G401.6 (cell line): ENCODE results near the gene MICU2.
"Not testable (repeated sequence)": the region's sequence is repeated elsewhere in the genome, so short reads cannot be mapped to it uniquely, and the experiment has no call there.

ENCODE experiments used
- FAIRE-seq: peaks from 2 replicates; lab custom pipeline; 2012; peaks lifted over from hg19 to GRCh38; lab: Jason Lieb, UNC

MICU2 gene

DNA sequence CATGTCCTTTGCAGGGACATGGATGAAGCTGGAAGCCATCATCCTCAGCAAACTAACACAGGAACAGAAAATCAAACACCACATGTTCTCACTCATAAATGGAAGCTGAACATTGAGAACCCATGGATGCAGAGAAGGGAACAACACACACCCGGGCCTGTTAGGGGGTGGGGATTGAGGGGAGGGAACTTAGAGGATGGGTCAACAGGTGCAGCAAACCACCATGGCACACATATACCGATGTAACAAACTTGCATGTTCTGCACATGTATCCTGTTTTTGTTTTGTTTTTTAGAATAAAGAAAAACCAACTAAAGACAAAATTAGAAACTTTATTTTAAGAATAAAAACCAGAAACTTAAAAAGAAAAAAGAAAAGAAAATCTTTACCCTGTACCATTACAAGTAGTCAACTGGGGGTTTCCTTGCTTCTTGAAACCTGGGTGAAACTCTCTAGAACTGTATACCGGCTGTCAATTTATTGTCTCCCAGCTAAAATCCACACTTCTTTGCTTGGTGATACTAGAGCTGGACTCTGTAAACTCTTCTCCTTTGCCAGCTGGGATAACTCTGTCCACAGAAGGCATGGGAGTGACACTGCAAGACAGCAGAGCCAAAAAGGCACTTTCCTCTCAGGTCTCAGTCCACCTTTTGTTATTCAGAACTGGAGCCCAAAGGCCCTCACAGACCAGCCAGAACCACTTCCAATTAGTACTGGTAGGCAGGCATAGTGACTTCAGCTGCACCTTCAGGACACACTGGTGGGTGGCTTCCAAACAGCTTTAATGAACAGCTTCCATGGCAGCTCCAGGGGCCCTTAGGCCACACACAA, 9.0 kb downstream of the MICU2 start:
- no peak for FAIRE-seq

DNA sequence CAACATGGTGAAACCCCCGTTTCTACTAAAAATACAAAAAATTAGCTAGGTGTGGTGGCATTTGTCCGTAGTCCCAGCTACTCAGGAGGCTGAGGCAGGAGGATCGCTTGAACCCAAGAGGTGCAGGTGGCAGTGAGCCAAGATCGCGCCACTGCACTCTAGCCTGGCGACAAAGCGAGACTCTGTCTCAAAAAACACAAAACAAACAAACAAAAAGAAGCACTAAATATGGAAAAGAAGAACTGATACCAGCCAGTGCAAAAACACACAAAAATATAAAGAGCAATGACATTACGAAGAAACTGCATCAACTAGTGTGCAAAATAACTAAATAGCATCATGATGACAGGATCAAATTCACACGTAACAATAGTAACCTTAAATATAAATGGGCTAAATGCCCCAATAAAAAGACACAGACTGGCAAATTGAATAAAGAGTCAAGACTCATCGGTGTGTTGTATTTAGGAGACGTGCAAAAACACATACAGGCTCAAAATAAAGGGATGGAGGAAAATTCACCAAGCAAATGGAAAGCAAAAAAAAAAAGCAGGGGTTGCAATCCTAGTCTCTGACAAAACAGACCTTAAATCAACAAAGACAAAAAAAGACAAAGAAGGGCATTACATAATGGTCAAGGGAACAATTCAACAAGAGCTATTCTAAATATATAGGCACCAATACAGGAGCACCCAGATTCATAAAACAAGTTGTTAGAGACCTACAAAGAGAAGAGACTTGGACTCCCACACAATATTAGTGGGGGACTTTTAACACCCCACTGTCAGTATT, 13.1 kb downstream of the MICU2 start:
- FAIRE-seq = not testable (repeated sequence)

DNA sequence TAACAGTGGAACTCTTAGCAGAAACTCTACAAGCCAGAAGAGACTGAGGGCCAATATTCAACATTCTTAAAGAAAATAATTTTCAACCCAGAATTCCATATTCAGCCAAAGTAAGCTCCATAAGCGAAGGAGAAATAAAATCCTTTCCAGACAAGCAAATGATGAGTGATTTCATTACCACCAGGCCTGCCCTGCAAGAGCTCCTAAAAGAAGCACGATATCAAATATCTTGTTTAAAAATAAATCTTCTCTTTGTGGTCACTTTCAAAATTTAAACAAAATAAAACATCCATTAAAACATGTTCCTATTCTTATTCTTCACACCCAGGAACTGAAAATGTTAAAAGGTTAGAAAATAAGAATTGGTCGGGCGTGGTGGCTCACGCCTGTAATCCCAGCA, 13.7 kb downstream of the MICU2 start:
- FAIRE-seq = no peak

DNA sequence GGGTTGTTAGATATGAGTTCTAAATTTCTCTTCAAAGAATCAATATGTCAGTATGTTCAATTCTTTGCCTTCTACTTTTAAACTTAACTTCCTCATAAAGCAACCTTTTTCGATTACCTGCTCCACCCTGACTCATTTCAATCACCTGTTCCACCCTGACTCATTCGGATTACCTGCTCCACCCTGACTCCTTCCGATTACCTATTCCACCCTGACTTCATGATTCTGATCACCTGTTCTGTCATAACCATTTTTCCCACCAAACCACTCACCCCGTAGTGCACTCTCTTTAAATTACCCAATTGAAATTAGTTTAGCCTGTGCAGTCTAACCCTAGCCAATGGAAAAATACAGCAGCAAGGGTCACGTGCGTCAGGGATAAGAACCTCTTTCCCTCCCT, 14.5 kb downstream of the MICU2 start:
- not testable (repeated sequence) for FAIRE-seq

DNA sequence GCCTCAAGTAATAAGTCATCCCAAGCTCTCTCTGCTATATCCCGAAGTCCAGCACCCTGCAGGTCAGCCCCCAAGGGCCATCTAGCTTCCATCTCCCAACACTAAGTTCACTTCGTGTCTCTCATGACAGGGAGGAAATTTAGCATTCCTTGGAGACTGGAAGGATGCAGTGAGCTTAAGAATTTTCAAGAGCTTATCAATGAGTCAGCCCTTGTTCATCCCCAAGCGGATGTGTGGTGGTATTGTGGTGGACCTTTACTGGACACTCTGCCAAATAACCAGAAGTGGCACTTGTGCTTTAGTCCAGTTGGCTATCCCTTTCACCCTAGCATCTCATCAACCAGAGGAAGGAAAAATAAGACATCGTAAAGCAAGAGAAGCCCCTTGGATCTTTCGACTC, 15.6 kb downstream of the MICU2 start:
- FAIRE-seq = not testable (repeated sequence)

DNA sequence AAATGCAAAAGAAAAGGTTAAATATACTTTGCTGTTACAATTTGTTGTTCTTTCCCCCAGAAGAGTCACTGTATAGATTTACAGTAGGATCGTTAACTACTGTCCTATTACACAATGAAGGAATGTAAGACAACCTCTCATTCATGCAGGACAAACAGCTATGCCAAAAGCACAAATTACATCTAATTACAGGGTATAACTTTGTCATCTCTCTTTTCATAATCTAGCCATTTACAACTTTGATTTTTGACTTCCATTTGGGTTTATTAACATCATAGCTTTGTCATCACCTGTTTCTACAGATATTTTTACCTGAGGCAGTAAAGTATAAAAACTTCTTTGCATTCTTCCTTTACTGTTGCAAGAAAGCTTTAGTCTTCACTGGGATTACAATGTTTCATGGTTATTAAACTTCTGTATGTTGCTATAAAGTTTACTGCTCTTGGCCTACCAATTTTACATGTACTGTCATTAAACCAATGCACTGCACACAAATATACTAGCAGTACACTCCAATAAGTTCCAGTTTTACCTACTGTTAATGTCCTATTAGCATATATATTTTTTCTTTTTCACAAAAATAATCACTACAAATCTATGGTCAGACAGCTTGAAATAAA, 18.9 kb downstream of the MICU2 start:
- FAIRE-seq = no peak

DNA sequence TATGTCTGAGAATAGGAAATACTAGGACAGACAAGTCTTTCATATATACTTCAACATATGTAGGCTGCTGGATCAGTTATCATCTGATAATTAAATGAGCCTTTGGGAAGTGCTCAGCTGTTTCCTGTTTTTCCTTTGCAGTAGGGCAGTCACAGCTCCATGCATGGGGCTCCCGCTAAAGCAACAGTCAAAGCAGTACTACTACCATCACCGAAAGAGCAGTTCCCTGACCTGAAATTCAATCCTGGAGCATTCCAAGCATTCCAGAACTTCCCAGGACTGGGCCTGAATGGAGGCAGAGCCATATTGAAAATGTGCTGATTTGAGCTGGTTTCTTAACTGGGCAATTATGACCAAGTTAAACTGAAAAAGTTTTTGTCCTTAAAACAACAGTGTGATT, 20.5 kb downstream of the MICU2 start:
- FAIRE-seq = no peak

DNA sequence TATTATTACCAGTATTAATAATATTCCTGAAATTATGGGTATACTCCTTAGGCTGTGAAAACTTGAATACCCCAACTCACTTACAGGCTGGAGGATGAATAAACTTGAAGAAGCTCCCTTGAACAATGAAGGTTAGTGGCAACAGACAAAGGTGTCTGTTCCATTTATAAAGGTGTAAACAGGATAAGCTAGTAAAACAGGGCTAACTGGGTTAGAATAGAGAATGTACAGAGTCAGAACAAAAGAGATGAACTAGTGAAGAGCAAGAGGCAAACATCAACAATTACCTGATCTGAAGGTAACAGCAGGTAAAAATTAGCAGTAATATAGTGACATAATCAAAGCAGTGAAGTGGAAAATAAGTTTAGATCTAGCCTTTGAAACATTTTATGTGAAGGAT, 23.2 kb downstream of the MICU2 start:
- no peak for FAIRE-seq

DNA sequence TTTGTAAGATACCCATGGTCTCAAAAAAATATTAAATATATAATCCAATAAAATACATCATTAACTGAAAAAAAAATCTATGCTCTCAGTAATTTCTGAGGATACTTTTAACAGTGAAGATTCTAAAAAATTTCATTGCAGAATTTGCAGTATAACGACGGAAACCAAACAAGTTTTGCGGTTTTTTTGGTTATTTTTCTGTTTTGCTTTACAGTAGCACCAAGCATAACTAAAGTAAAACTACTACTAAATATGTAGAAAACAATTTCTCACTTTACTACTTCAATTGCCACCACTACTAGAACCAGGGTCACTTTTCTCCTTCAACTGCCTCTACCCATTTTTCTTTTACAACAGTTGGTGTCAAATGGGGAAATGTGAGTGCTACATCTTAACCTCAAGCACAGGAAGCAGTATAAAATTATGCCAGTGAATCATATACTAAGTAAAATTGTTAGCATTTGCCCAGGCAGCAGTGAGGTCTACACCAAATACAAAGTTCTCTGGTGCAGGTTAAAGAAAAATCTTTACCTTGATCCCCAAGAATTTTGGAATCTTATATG, 24.1 kb downstream of the MICU2 start:
- no peak for FAIRE-seq

DNA sequence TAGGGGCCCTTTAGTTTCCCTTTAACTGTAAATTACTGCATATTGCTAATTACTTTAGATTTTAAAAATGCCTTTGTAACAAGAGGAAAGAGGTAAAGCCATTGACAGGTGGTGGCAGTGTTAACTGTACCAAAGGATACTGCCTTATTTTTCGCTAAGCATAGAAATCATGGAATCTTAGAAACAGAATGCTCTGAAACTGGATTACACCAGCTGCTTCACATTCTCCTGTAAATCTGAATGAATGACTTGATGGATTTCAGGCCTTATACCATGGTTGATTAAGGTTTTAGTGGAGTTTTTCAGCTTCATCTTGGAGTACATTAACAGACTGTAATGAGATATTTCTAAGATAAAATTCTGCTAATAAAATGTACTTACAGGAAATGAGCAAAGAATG, 25.2 kb downstream of the MICU2 start:
- no peak for FAIRE-seq

DNA sequence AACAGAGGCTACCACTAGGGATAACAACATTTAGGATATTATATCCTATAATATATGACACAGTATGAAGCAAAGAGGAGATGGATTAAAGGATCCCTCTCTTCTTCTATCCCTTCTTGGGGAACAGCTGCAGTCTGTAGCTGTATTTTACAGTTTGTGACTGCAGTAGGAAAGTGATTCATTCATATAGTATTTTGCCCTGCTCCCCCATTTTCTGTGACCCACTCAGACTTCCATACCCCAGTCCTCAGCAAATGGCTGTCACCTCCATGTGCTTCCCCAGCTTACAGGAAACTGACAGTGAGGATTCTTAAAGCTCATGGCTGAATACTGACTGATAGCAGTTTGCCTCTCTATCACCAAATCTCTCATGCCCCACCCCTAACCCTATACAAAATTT, 27.5 kb downstream of the MICU2 start:
- FAIRE-seq = no peak

DNA sequence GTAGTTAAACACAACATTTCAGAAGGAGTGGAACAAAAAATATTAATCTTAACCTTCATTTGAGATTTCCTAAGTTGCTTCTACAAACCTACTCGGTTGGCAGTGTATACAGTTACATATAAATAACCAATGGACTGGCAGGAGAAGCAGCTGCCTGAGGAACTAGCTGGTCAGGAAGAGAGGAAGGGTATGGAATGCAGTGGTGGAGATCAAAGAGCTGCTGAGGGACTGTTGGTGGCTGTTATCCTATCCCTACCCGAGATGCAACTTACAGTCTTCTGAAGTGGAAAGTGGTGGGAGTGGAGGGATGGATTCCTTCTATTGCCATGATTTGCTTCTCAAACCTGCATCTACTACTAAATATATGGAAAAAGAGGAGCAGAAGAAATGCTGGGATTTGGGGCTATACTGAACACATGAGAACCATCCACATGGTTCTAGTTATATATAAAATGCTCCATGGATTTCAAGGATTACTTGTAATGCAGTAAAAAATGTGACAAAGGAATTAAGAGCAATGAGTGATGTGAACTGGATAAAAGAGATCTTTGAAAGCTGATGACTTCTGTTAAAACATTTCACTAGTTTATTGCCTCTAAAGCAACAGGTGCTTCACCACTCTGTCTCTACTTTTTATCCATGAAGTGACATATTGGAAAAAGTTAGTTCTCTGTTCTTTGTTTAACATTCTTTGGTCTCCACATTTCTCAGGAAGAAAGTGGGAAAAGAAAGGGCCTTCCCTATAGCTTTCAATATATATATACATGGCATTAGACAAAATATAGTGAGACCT, 29.9 kb downstream of the MICU2 start:
- FAIRE-seq = no peak

DNA sequence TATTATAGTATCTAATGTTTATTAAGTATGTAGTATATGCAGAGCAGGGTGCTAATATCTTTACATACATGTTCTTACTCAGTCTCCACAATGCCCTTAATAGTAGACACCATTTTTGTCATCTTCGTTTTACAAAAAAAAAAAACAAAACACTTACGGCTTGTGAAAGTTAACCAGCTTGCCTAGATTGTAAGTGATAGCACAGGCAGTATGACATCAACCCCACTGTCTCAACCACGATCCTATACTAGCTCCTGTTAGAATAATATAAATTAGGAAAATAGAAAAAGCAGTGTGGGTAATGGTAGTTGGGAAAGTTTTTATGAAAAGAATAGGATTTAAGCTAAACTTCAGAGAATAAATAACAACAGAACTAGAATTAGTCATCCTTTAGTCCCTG, 34.3 kb downstream of the MICU2 start:
- FAIRE-seq = no peak

DNA sequence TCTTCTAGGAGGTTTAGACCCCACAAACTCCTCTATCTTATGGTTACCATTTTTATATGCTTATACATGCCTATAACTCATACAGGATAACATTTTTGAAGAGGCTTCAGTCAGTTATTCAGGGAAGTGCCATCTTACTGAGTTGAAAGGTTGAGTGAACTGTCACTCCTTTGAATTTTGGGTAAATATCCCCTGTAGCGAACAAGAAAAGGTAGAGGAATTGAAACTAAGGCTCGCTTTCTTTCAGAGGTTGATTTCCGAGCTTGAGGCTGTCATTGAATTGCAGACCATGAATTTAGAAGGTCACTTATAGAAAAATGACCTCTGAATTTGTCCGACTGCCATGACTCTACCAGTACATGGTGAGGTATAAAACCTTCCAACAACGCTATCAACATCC, 35.1 kb downstream of the MICU2 start:
- no peak for FAIRE-seq

DNA sequence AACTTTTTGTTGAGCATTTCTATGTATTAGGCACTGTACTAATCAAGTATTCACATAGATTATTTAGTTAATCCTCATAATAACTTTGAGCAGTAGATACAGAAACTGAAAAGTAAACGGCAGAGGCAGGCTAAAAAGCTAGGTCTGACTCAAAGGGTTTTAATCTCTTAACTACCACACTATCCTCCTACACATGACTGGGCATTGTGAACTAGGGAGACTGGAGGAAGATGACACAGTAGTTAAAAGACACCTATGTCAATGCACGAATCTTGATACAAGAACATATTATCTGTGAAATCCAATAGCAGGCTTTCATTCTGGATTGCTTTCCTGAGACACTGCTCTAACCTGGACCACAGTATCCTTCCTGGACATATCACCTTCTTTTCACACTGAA, 36.3 kb downstream of the MICU2 start:
- no peak for FAIRE-seq

DNA sequence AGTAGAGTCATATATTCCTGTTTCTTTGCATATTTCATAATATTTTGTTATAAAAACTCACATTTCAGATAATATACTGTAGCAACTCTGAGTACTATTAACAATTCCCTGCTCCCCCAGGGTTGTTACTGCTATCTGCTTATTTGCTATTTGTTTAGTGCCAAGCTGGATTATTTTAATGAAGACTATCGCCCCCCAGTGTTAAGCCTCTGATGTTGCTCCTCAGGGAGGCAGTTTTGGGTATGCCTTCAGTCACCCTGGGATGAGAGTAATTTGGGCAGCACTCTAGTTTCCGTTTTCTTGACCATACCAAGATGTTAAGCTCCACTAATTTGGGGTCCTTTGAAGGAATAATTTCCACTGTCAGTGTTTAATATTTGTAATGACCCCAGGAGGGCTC, 46.0 kb downstream of the MICU2 start:
- peak; percentile 19 for FAIRE-seq

DNA sequence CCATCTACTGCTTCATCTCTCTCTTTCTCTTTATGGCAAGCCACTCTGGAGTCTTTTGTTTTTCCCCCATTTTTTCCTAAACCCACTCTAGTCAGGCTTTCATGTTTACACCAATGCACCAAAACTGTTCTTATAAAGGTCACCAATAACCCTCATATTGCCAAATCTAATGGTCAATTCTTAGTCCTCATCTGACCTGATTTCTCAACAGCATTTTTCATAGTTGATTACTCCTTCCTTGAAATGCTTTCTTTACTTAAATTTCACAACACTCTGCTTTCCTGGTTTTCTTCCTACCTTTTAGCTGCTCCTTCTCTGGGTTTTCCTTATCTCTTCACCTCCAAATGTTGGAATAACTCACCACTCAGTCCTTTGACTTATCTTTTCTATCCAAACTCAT, 47.9 kb downstream of the MICU2 start:
- FAIRE-seq = no peak

DNA sequence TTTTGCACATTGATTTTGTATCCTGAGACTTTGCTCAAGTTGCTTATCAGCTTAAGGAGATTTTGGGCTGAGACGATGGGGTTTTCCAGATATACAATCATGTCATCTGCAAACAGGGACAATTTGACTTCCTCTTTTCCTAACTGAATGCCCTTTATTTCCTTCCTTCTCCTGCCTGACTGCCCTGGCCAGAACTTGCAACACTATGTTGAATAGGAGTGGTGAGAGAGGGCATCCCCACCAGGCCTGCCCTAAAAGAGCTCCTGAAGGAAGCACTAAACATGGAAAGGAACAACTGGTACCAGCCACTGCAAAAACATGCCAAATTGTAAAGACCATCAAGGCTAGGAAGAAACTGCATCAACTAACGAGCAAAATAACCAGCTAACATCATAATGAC, 50.7 kb downstream of the MICU2 start:
- FAIRE-seq = not testable (repeated sequence)

DNA sequence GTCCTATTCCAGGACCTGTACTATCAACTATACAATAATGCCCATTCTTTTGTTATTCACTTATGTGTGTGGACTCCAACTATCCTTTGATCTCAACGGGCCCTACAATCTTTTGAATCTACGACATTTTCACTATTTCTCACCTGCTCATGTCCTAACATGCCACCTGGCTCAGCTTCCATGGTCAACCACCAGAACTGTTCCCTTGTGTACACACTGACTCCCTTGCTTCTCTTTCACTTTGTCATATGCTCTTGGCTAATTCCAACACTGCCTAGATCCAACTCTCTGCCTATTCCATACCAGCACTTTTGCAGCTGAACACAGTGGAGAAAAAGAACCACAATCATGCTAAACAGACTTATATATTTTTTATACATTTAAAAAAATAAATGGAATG, 53.1 kb downstream of the MICU2 start:
- FAIRE-seq = no peak

DNA sequence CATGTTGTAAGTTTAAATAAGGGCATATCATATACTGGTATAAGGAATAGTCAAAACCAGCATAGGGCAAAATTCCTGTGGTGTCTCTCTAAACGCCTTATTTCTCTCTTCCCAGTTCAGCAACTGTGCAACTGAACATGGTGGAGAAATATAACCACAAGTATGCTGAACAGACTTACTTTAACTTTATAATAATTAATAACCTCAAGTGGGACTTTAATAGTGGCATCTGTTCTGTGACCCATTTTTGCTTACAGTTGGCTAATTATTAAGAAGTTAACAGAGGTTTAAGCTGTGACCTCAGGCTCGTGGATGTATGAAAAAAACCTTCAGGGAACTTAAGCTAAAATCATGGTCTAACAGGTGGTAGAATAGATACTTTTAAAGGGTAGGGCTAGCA, 54.3 kb downstream of the MICU2 start:
- FAIRE-seq = no peak

DNA sequence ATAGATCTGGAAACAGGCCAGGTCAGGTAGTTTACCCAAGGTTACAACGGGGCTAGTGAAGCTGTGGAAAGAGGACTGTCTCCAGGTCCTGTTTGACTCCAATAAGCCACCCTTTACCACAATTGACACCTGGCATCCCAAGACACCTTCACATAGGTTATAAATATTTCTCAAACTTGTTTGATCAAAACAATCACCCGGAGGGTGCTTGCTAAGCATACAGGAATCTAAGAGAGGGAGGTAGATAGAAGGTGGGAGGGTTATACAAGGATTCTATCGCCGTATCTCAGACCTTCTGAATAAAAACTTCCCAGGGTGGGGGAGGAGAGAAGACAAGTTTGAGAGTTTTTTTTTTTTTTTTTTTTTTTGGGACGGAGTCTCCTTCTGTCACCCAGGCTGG, 55.4 kb downstream of the MICU2 start:
- FAIRE-seq = no peak

DNA sequence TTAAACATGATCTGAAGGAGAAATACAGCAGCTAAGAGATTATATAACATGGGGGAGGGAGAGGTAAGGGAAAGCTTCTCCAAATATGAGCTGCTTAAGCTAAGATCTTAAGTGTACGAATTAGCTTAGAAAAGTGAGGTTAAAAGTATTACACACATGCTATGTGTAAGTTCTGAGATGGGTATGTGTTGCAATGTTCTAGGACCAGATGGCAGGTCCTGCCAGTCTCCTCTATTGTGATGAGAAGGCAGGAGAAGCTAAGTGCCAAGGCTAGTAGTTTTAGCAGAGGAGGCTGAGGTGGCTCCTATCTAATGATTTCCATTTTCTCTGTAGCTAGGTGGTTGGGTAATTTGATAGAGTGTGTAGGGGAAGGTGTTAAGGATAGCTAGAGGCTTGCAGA, 57.6 kb downstream of the MICU2 start:
- no peak for FAIRE-seq
